IPS-15b (cell line): ENCODE data around the gene HSF4.
A peak's percentile ranks its signal among the peaks of the same experiment; 100 is the strongest.

Experiments
- H3K27me3 ChIP-seq: one replicate; pipeline ENCODE4 v1.6.1; 2013; ENCODE audit warnings: low read length; ENCODE audit not compliant: control insufficient read depth, insufficient read depth
- H3K36me3 ChIP-seq: one replicate; pipeline ENCODE4 v1.6.1; 2013; ENCODE audit warnings: low read length; ENCODE audit not compliant: control insufficient read depth, insufficient read depth
- H3K4me1 ChIP-seq: one replicate; pipeline ENCODE4 v1.6.1; 2013; ENCODE audit warnings: mild to moderate bottlenecking, low read length; ENCODE audit not compliant: control insufficient read depth, insufficient read depth
- H3K4me3 ChIP-seq: one replicate; pipeline ENCODE4 v1.5.1; 2013; ENCODE audit warnings: low read depth, low read length
- H3K9ac ChIP-seq: one replicate; pipeline ENCODE4 v1.6.1; 2013; ENCODE audit warnings: low read depth, mild to moderate bottlenecking, low read length
- H3K9me3 ChIP-seq: one replicate; pipeline ENCODE4 v1.6.1; 2013; ENCODE audit warnings: mild to moderate bottlenecking, low read length; ENCODE audit not compliant: control insufficient read depth, insufficient read depth

Gene HSF4

GRCh38 chr16:67200491-67200890, 35.9 kb downstream of the HSF4 start:
- Histone ChIP-seq H3K4me3 (no peak overlapping the region), H3K27me3 (no peaks in the 10 kb centered on the region), H3K36me3 (peaks cover 39% of the 10 kb centered on the region), H3K9ac (no peak overlapping the region), H3K9me3 (no peaks in the 10 kb centered on the region), H3K4me1 (peaks cover 4% of the 10 kb centered on the region)

GRCh38 chr16:67201411-67202345, 37.1 kb downstream of the HSF4 start:
- Histone ChIP-seq H3K9me3 (no peaks in the 10 kb centered on the region), H3K4me1 (peaks cover 4% of the 10 kb centered on the region), H3K36me3 (peaks cover 27% of the 10 kb centered on the region), H3K4me3 (no peak overlapping the region), H3K9ac (no peak overlapping the region), H3K27me3 (no peaks in the 10 kb centered on the region)

GRCh38 chr16:67202426-67202825, 37.9 kb downstream of the HSF4 start:
- H3K9me3 ChIP-seq, result no peaks in the 10 kb centered on the region
- H3K27me3 ChIP-seq, result no peaks in the 10 kb centered on the region
- peaks cover 6% of the 10 kb centered on the region for H3K4me1 ChIP-seq
- H3K4me3 ChIP-seq, result no peak overlapping the region
- peaks cover 21% of the 10 kb centered on the region for H3K36me3 ChIP-seq
- H3K9ac ChIP-seq, result no peak overlapping the region

GRCh38 chr16:67202956-67203493, 38.5 kb downstream of the HSF4 start:
- H3K9ac ChIP-seq, result no peak overlapping the region
- H3K4me3 ChIP-seq, result no peak overlapping the region
- no peaks in the 10 kb centered on the region for H3K27me3 ChIP-seq
- H3K9me3 ChIP-seq, result no peaks in the 10 kb centered on the region
- H3K4me1 ChIP-seq, result peaks cover 6% of the 10 kb centered on the region
- peaks cover 15% of the 10 kb centered on the region for H3K36me3 ChIP-seq

GRCh38 chr16:67204076-67204475, 39.5 kb downstream of the HSF4 start:
- no peaks in the 10 kb centered on the region for H3K27me3 ChIP-seq
- H3K4me3 ChIP-seq, result no peak overlapping the region
- H3K4me1 ChIP-seq, result peaks cover 4% of the 10 kb centered on the region
- no peaks in the 10 kb centered on the region for H3K9me3 ChIP-seq
- H3K9ac ChIP-seq, result no peak overlapping the region
- H3K36me3 ChIP-seq, result peaks cover 11% of the 10 kb centered on the region

GRCh38 chr16:67206129-67206837, 41.7 kb downstream of the HSF4 start:
- Histone ChIP-seq H3K36me3 (peaks cover 11% of the 10 kb centered on the region), H3K9ac (peak overlapping the region; percentile 24), H3K9me3 (no peaks in the 10 kb centered on the region), H3K4me3 (no peak overlapping the region), H3K4me1 (peaks cover 2% of the 10 kb centered on the region), H3K27me3 (no peaks in the 10 kb centered on the region)

GRCh38 chr16:67206838-67207248, 42.3 kb downstream of the HSF4 start:
- Histone ChIP-seq H3K9ac (peak overlapping the region; percentile 24), H3K9me3 (no peaks in the 10 kb centered on the region), H3K4me1 (peaks cover 2% of the 10 kb centered on the region), H3K27me3 (peaks cover under 1% of the 10 kb centered on the region), H3K36me3 (peaks cover 11% of the 10 kb centered on the region), H3K4me3 (no peak overlapping the region)

- no peaks in the 10 kb centered on the region for H3K9me3 ChIP-seq
- peaks cover 3% of the 10 kb centered on the region for H3K27me3 ChIP-seq
- H3K4me3 ChIP-seq, result no peak overlapping the region
- peak overlapping the region; percentile 24 for H3K9ac ChIP-seq
- H3K4me1 ChIP-seq, result peaks cover 2% of the 10 kb centered on the region
- H3K36me3 ChIP-seq, result peaks cover 8% of the 10 kb centered on the region
These were observed 42.9 kb downstream of the HSF4 start for GRCh38 chr16:67207249-67208091.

- no peak overlapping the region for H3K9ac ChIP-seq
- no peaks in the 10 kb centered on the region for H3K9me3 ChIP-seq
- no peak overlapping the region for H3K4me3 ChIP-seq
- peaks cover 4% of the 10 kb centered on the region for H3K36me3 ChIP-seq
- H3K27me3 ChIP-seq, result peaks cover 3% of the 10 kb centered on the region
- peaks cover 2% of the 10 kb centered on the region for H3K4me1 ChIP-seq
These were observed 43.8 kb downstream of the HSF4 start for GRCh38 chr16:67208154-67208896.

GRCh38 chr16:67209565-67209964, 45.0 kb downstream of the HSF4 start:
- Histone ChIP-seq H3K4me3 (no peak overlapping the region), H3K9ac (no peak overlapping the region), H3K36me3 (no peaks in the 10 kb centered on the region), H3K4me1 (peaks cover 2% of the 10 kb centered on the region), H3K27me3 (peaks cover 3% of the 10 kb centered on the region), H3K9me3 (no peaks in the 10 kb centered on the region)
